Coronary artery (tissue), 2 donors: Measurements from ENCODE around the gene PKD2L2.
"Not testable (repeated sequence)": the region's sequence is repeated elsewhere in the genome, so short reads cannot be mapped to it uniquely, and the experiment has no call there.

ENCODE experiments used
- DNase-seq: peaks from one replicate; pipeline ENCODE4 v3.0.0-alpha.2; 2017; ENCODE audit warnings: low spot score
- H3K27ac ChIP-seq, 2 donors: fragments of 200-600 bp; sonication (generic); one replicate each; pipeline ENCODE4 v1.5.1; 2016 to 2019
- H3K4me3 ChIP-seq: fragments of 200-600 bp; sonication (generic); 2 replicates; pipeline ENCODE4 v1.5.1; 2016; ENCODE audit warnings: mild to moderate bottlenecking, moderate library complexity
- CTCF ChIP-seq: fragments of 200-600 bp; sonication (generic); IDR thresholded peaks from one replicate; pipeline ENCODE4 v1.5.1; 2019; ENCODE audit warnings: antibody characterized with exemption

PKD2L2 gene

GRCh38 chr5:137954131-137954879 lies 65.0 kb downstream of the PKD2L2 start:
- H3K27ac ChIP-seq: peak overlapping the region; percentile 27 to 35
- DNase-seq: no peak

GRCh38 chr5:137957948-137958347 lies 68.7 kb downstream of the PKD2L2 start:
- TF ChIP-seq CTCF: no peak
- no peak for DNase-seq
- H3K27ac ChIP-seq: no peak overlapping the region
- no peak overlapping the region for H3K4me3 ChIP-seq

More at GRCh38 chr5:137954131-137954879, 65.0 kb downstream of the PKD2L2 start:
- H3K4me3 ChIP-seq: no peak overlapping the region
- no peak for TF ChIP-seq CTCF

GRCh38 chr5:137959488-137959887 lies 70.2 kb downstream of the PKD2L2 start:
- no peak overlapping the region for H3K27ac ChIP-seq
- no peak for TF ChIP-seq CTCF
- DNase-seq: no peak
- no peak overlapping the region for H3K4me3 ChIP-seq

GRCh38 chr5:137960141-137960540 lies 70.9 kb downstream of the PKD2L2 start:
- TF ChIP-seq CTCF: no peak
- DNase-seq: no peak
- Histone ChIP-seq H3K27ac (no peak overlapping the region), H3K4me3 (no peak overlapping the region)

GRCh38 chr5:137960819-137961218 lies 71.6 kb downstream of the PKD2L2 start:
- H3K27ac ChIP-seq: no peak overlapping the region

GRCh38 chr5:137970384-137970783 lies 81.1 kb downstream of the PKD2L2 start:
- not testable (repeated sequence) for DNase-seq, H3K4me3 ChIP-seq, H3K27ac ChIP-seq

More at GRCh38 chr5:137960819-137961218, 71.6 kb downstream of the PKD2L2 start:
- no peak for TF ChIP-seq CTCF
- no peak for DNase-seq
- no peak overlapping the region for H3K4me3 ChIP-seq

GRCh38 chr5:137975208-137975607 lies 86.0 kb downstream of the PKD2L2 start:
- no peak overlapping the region for H3K4me3 ChIP-seq
- no peak overlapping the region for H3K27ac ChIP-seq
- DNase-seq: no peak
- no peak for TF ChIP-seq CTCF
